Measurements from ENCODE around the gene EDAR. TPM values are rescaled to one million over a fixed set of nuclear protein-coding genes. Genes with fewer than 3 reads are reported as not detected.

The EDAR gene
- polyA plus RNA-seq, 3 donors: not detected

DNA sequence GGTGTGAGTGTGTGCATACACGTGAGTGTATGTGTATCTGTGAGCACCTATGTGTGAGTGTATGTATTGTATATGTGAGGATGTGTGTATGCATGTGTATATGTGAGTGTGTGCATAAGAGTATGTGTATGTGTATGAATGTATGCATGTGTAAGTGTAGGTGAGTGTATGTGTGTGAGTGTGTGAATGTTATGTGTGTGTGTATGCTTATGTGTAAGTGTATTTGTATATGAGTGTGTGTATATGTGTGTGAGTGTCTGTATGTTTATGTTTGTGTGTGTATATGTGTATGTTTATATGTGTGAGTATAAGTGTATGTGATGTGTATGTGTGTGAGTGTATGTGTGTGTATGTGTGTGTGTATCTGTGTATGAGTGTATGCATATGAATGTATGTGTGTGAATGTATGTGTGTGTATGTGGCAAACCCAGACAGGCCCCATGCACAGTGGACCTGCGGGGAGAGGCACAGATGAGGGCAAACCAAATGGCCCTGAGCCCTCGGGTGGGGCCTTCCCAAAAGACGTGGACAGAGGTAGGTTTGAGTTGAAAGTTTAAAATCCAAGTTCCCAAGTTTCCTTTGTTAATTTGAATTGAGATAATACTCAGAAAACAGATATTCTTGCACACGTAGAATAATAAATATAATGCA is 51.5 kb downstream of the EDAR start:
- Histone ChIP-seq H3K9ac (ENCODE audit: insufficient read depth, low read length, poor library complexity, severe bottlenecking) (no peak overlapping the region), H3K4me3 (replicated peaks in 1 of 3; ENCODE audit: low read depth in 2 of 3, low read length in 3 of 3) (no peak overlapping the region), H4K20me1 (ENCODE audit: insufficient read depth, low read length) (no peaks in the 10 kb centered on the region), H3K9me3 (replicated peaks in 1 of 2; ENCODE audit: control insufficient read depth in 1 of 2, insufficient read depth in 1 of 2, low read length in 2 of 2) (no peaks in the 10 kb centered on the region), H3K79me2 (ENCODE audit: insufficient read depth, low read length) (no peaks in the 10 kb centered on the region), H3K4me2 (replicated peaks; ENCODE audit: extremely low read depth, low read length, poor library complexity, severe bottlenecking) (no peak overlapping the region), H3K4me1 (ENCODE audit: control insufficient read depth in 1 of 2, insufficient read depth in 2 of 2, low read length in 2 of 2) (no peaks in the 10 kb centered on the region), H2AFZ (ENCODE audit: insufficient read depth, low read depth, low read length, poor library complexity, severe bottlenecking) (no peak overlapping the region), H3K36me3 (replicated peaks in 1 of 2; ENCODE audit: control insufficient read depth in 1 of 2, insufficient read depth in 2 of 2, low read length in 2 of 2) (no peaks in the 10 kb centered on the region), H3K27me3 (ENCODE audit: control insufficient read depth in 2 of 2, insufficient read depth in 2 of 2, low read length in 2 of 2) (no peaks in the 10 kb centered on the region), H3K27ac (ENCODE audit: low read depth in 1 of 2, low read length in 2 of 2) (no peak overlapping the region)
- 90% methylated on average over 4 of the region's 5 CpGs for WGBS (ENCODE audit: insufficient coverage)
- no peak overlapping the region for H3K27ac Mint-ChIP-seq
- H3K4me3 Mint-ChIP-seq: no peak overlapping the region
- intact Hi-C loops (cut with micrococcal nuclease): no loop called here
- H3K4me1 Mint-ChIP-seq: peaks cover 7% of the 10 kb centered on the region
- DNase-seq: no peak
- no peaks in the 10 kb centered on the region for H3K9me3 Mint-ChIP-seq
- TF ChIP-seq, protein P1, sequence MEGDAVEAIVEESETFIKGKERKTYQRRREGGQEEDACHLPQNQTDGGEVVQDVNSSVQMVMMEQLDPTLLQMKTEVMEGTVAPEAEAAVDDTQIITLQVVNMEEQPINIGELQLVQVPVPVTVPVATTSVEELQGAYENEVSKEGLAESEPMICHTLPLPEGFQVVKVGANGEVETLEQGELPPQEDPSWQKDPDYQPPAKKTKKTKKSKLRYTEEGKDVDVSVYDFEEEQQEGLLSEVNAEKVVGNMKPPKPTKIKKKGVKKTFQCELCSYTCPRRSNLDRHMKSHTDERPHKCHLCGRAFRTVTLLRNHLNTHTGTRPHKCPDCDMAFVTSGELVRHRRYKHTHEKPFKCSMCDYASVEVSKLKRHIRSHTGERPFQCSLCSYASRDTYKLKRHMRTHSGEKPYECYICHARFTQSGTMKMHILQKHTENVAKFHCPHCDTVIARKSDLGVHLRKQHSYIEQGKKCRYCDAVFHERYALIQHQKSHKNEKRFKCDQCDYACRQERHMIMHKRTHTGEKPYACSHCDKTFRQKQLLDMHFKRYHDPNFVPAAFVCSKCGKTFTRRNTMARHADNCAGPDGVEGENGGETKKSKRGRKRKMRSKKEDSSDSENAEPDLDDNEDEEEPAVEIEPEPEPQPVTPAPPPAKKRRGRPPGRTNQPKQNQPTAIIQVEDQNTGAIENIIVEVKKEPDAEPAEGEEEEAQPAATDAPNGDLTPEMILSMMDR (IDR thresholded peaks at IDR 0.05): no peak
- H3K36me3 Mint-ChIP-seq: no peaks in the 10 kb centered on the region
- H3K27me3 Mint-ChIP-seq (ENCODE audit: low read depth in 3 of 3): peaks cover 0 to 2% (median 0%) of the 10 kb centered on the region in 3 donors

DNA sequence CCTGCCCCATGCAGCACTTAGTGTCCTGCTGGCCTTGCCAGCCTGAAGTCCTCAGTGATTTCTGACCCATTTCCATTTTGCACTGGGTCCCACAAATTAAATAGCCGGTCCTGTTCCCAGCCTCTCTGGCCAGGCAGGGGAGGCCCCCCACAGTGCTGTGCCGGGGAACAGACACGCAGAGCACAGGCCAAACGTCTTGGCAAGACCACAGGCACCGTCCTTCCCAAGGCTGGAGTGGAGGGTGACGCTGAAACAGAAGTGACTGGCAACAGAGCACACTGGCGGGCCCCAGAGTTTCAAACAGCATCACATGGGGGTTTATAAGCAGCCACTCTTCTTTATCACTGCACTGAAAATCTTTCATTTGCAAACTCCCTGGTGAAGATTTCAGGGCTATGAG is 52.2 kb downstream of the EDAR start:
- WGBS (ENCODE audit: insufficient coverage): 95% methylated on average over 4 of the region's 7 CpGs
- DNase-seq: no peak
- Mint-ChIP-seq H3K4me1 (peaks cover 7% of the 10 kb centered on the region), H3K4me3 (no peak overlapping the region), H3K36me3 (no peaks in the 10 kb centered on the region), H3K9me3 (no peaks in the 10 kb centered on the region), H3K27ac (no peak overlapping the region), H3K27me3 (ENCODE audit: low read depth in 3 of 3) (peaks cover 0 to 3% (median 0%) of the 10 kb centered on the region in 3 donors)
- TF ChIP-seq, protein P1 (IDR thresholded peaks at IDR 0.05): no peak
- no peaks in the 10 kb centered on the region for H3K4me1 ChIP-seq (ENCODE audit: control insufficient read depth in 1 of 2, insufficient read depth in 2 of 2, low read length in 2 of 2)
- no peaks in the 10 kb centered on the region for H3K79me2 ChIP-seq (ENCODE audit: insufficient read depth, low read length)
- no peak overlapping the region for H3K9ac ChIP-seq (ENCODE audit: insufficient read depth, low read length, poor library complexity, severe bottlenecking)
- H3K36me3 ChIP-seq (replicated peaks in 1 of 2; ENCODE audit: control insufficient read depth in 1 of 2, insufficient read depth in 2 of 2, low read length in 2 of 2): no peaks in the 10 kb centered on the region
- no peak overlapping the region for H3K4me2 ChIP-seq (replicated peaks; ENCODE audit: extremely low read depth, low read length, poor library complexity, severe bottlenecking)
- intact Hi-C loops (cut with micrococcal nuclease): no loop called here
- no peak overlapping the region for H2AFZ ChIP-seq (ENCODE audit: insufficient read depth, low read depth, low read length, poor library complexity, severe bottlenecking)
- H3K4me3 ChIP-seq (replicated peaks in 1 of 3; ENCODE audit: low read depth in 2 of 3, low read length in 3 of 3): no peak overlapping the region
- H3K9me3 ChIP-seq (replicated peaks in 1 of 2; ENCODE audit: control insufficient read depth in 1 of 2, insufficient read depth in 1 of 2, low read length in 2 of 2): no peaks in the 10 kb centered on the region
- no peak overlapping the region for H3K27ac ChIP-seq (ENCODE audit: low read depth in 1 of 2, low read length in 2 of 2)
- no peaks in the 10 kb centered on the region for H4K20me1 ChIP-seq (ENCODE audit: insufficient read depth, low read length)
- no peaks in the 10 kb centered on the region for H3K27me3 ChIP-seq (ENCODE audit: control insufficient read depth in 2 of 2, insufficient read depth in 2 of 2, low read length in 2 of 2)
